NCI-H460 (cell line): ENCODE data around the gene LRRTM2. TPM values are rescaled to one million over a fixed set of nuclear protein-coding genes. Genes with fewer than 3 reads are reported as not detected.
"Not testable (repeated sequence)": the region's sequence is repeated elsewhere in the genome, so short reads cannot be mapped to it uniquely, and the experiment has no call there.

Experiments used
- DNase-seq: peaks from one replicate; pipeline ENCODE4 v3.0.0-alpha.2; 2016; ENCODE audit warnings: low read depth; ENCODE audit errors: extremely low read depth
- polyA plus RNA-seq: library from polyadenylated mRNA; depleted of rRNA; stranded (reverse); fragments of >200 nt; gene quantifications from 2 replicates; pipeline ENCODE4 v1.2.3, GENCODE V29; 2014; cell fraction: nucleus; rRNA removed
- total RNA-seq: library from RNA; depleted of rRNA; stranded (reverse); fragments of >200 nt; shearing (Covaris generic); gene quantifications from 2 replicates; pipeline ENCODE4 v1.2.3, GENCODE V29; 2014; rRNA removed

Gene LRRTM2
- 0.07 TPM in 1 of 2 replicates, not detected in the other for total RNA-seq
- not detected in 2 replicates for polyA plus RNA-seq

DNA sequence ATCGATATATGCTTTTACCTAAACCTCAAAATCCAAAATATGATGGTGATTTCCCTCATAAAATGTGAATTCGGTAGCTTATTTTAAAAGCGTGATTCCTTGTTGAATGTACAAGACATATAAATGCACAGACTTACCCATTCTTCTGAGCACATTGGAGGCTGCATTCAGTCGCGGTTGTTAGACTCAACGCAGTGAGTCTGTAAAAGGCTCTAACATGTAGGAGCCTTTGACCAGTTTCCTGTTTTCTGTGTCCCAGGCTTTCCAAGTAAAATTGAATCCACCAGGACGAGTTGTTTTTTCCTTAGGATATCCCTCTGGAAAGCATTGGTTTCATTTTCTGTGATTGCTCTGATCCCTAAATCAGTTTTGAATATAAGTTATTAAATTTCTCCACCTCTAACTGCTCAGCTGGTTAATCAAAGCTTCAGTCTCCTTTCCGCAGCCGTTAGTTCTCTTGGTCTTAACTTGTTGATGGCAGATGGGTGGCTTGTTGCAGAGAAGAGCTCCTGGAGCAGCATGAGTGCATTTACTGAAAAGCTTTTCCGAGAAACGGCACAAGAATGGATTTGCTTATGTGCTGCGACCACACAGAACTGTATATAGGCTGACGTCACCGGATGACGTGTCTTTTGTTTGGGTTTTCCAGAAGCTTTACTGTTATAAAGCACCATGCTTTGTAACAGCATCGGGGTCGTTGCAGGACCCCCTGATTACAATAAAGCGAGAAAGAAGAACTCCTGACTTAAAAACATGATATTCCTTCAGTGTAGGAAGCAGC, at the start of gene LRRTM2:
Gene LRRTM2 (minus strand): TSS at position 565 of the 781 bp plus-strand sequence. CDS start 424 bp downstream, at position 141.
- DNase-seq = no peak

DNA sequence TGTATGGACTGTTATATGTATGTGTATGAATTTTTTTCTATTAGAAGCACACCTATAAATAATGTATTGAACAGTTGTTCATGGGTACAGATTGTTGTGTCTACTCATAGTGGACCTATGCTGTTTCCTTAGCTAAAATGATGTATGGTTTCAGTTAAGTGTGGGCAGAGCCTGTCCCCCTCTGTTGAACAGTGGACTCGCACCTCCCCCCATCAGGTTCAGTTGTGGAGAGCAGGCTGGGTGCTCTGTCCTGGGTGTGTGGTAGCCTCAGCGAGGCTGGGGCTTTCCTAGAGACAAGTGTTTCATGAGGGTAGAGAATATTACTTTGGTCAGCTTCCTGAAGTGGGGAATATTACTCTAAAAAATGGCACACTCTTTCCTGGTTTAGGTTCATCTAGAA, 47.4 kb upstream of the LRRTM2 start:
- no peak for DNase-seq

- DNase-seq = not testable (repeated sequence)
Observed at GRCh38 chr5:138921362-138921761, 46.2 kb upstream of the LRRTM2 start.

GRCh38 chr5:138920181-138920580, 45.0 kb upstream of the LRRTM2 start:
- no peak for DNase-seq

GRCh38 chr5:138918686-138919085, 43.6 kb upstream of the LRRTM2 start:
- DNase-seq = no peak

DNA sequence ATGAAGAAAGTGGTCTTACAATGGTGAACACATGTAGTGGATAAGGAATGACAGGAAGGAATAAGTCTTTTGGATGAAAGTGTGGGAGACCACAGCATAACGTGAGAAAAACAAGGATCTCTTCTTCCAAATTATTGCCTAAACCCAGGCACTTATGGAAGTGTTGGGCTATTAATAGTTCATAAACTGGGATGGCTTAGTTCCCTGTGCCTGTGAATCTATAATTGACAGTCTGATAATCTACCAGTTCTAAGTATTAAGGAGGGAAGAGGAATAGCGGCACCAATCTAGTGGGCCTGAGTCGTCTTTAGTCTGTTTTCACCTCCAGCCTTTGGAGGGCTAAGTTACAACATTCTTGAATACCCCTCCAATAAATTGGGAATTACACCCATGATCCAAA, 39.2 kb upstream of the LRRTM2 start:
- no peak for DNase-seq

DNA sequence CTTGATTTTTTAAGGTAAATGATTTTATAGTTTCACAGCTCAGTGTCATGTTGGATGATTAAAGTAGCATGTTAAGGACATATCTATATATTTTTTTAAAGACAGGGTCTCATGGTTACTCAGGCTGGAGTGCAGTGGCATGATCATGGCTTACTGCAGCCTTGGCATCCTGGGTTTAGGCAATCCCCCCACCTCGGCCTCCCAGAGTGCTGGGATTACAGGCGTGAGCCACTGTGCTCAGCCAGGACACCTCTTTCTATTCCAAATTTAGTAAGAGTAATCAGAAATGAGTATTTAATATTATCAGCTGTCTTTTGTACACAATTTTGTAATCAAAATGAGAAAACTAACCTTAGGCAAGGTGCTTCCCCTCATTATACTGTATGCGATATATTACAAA, 38.6 kb upstream of the LRRTM2 start:
- no peak for DNase-seq

DNA sequence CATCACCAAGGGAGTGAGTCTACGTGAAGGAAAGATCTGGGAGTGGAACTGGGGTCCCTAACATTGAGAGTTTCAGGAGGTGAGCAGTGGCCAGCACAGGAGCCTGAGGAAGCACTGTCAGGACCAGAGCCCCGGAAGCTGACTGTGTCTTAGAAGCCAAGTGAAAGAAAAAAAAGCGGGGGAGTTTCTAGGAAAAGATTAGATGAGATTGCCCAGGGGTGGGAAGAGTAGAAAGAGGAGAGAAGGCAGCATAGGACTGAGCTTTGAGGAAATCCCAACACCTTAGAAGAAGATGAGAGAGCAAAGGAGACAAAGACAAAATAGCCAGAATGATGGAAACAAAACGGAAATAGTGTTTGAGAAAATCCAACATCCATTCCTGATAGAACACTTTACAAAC, 37.0 kb upstream of the LRRTM2 start:
- no peak for DNase-seq

DNA sequence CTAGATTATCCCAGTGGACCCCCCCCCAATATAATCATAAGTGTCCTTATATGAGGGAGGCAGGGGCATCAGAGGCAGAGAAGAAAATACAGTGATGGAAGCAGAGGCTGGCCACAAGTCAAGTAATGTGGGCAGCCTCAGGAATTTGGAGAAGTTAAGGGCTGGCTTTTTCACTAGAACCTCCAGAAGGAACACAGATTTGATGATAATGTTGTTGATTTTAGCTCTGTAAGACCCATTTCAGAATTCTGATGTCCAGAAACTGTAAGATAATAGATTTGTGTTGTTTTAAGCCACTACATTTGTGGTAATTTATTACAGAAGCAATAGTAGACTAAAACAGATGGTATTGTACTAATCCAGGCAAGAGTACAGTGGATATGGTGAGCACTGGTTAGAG, 36.3 kb upstream of the LRRTM2 start:
- DNase-seq = no peak

DNA sequence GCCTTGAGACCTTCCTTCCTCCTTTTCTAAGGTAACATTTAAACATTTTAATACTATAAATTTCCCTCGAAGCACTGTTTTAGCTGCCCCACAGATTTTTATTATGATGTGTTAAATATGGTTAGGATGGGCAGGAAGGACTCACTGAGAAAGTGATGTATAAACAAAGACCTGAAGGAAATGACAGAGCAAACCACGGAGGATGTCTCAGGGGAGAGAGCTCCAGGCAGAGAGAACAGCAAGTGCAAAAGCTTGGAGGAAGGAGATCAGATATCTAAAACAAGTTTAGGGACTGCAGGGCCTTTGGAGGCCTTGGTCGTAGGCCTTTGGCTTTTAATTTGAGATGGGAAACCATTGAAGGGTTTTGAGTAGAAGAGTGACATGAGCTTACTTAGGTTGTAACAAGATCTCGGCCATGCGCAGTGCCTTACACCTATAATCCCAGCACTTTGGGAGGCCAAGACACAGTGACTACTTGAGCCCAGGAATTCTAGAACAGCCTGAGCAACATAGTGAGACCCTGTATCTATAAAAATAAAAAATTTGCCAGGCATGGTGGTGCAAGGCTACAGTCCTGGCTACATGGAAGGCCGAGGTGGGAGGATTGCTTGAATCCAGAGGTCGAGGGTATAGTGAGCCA, 35.5 kb upstream of the LRRTM2 start:
- DNase-seq = no peak

- DNase-seq = no peak
Observed at GRCh38 chr5:138909734-138910133, 34.6 kb upstream of the LRRTM2 start.

DNA sequence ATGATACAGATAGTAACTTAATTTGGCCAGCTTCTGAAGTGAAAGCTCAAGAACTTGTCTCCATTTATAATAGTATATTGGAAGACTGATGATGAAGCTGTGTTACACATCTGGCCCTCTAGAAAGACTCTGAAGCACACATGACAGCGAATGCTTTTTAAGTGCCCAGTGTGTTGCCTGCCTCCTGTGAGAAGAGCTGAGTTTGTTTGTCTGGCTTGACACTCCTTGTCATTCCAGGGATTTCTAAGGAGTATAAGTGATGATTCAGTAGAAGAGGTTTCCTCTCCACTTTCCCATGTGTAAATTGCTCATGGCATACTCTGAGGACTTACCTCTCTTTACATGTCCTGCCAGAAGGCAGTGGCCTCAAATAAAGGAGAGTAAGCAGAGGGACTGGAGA, 30.4 kb upstream of the LRRTM2 start:
- DNase-seq = no peak

DNA sequence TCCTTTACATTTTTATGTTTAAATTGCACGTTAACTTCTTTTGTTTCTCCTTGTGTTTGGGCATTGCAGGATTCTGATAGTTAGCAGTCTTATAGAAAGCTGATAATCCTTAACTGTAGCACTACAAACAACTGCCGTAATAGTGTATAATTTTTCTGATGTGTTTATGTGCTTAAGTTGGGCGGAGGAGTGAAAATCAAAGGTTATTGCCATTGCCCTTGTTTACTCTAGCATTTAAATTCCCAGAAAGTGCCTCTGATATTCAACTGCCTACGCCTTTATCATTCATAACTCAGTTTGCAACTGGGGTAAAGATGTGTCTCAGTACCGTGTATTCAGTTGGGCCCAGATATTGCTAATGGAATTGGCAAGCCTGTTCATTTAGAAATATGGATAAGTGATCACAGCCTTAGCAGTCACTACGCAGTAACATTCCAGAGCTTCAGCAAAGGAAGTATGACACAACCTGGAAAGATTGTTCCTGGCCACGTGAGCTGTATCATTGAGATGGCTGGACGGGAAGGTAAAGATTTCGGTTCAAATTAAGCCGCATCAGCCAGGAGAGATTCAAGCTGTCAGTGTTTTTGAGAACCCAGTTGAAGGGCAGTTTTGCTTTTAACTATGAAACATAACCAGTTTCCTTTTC, 28.1 kb upstream of the LRRTM2 start:
- DNase-seq = no peak

- DNase-seq = no peak
Observed at GRCh38 chr5:138901716-138902115, 26.6 kb upstream of the LRRTM2 start.

DNA sequence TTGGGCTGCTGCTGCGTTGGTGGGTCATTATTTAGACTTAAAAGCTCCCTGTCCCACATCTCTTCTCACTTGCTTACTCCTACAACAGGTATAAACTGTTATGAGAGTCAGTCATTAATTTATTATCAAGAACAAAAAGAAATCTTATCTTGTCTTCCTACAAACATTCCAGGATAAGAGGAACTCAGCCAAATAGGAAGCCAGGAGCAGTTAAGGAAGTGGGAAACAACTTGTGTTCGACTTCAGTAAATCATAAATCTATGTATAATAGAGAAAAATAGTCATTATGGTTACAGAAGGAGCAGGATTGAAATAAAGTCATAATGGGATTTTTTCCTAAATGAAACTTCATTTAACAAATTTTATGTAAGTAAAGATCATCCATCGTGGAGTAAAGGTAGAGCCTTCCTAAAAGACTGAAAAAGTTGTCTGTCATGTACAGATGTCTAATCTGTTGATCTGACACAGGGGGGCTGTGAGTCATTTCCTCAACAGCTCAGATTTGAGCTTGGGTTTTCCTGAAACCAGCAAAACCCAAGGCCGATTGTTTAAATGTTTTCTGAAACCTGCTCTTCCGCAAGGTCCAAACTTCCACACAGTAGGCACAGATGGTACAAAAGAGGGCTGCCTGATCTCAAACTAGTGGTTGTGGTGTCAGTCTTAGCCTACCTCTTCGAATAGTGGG, 25.3 kb upstream of the LRRTM2 start:
- DNase-seq = no peak

DNA sequence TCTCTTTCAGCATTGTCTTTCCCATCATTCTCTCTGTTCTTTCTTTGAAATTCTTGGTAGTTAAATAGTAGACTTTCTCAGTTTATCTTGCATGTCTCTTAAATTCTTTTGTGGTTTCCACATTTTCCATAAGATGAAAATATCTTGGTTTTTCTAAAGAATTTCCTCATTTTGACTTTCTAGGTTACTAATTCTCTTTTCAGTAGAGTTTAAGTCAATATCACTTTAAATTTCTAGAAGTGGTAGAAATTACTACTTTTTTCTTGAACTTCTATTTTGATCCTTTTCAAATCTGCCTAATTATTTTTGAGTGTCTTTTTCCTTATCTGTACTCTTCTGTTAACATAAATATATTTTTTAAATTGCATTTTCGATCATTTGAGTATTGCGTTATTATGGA, 23.6 kb upstream of the LRRTM2 start:
- no peak for DNase-seq

- no peak for DNase-seq
Observed at GRCh38 chr5:138898299-138898698, 23.2 kb upstream of the LRRTM2 start.

- DNase-seq = no peak
Observed at GRCh38 chr5:138895918-138896317, 20.8 kb upstream of the LRRTM2 start.

- no peak for DNase-seq
Observed at GRCh38 chr5:138890644-138891043, 15.5 kb upstream of the LRRTM2 start.

- DNase-seq = no peak
Observed at GRCh38 chr5:138889994-138890393, 14.9 kb upstream of the LRRTM2 start.

- no peak for DNase-seq
Observed at GRCh38 chr5:138884554-138884953, 9.4 kb upstream of the LRRTM2 start.
